Activated naive CD4-positive, alpha-beta T cell treated with anti-CD3 and anti-CD28 coated beads, Interleukin-2, amount 50 U/mL, for 72 hours (primary cell): Measurements from ENCODE around the gene PRR5L. TPM values are rescaled to one million over a fixed set of nuclear protein-coding genes. Genes with fewer than 3 reads are reported as not detected.
A peak's percentile ranks its signal among the peaks of the same experiment; 100 is the strongest.

ENCODE experiments used
- ATAC-seq, 2 donors: fragments of 150-1000 bp; cut with Tn5 transposase; 2 replicates each; pipeline ENCODE4 v1.10.0; 2021; ENCODE audit warnings: mild to moderate bottlenecking in 2 of 2, moderate library complexity in 2 of 2
- DNase-seq, 2 donors: peaks; one replicate each; pipeline ENCODE4 v3.0.0; 2021 to 2022; ENCODE audit warnings: low spot score in 2 of 2
- H3K27ac Mint-ChIP-seq, 2 donors: one replicate each; pipeline ENCODE4 v1.8.0; 2022; ENCODE audit warnings: mild to moderate bottlenecking in 2 of 2, mixed read lengths in 2 of 2
- H3K36me3 Mint-ChIP-seq, 2 donors: one replicate each; pipeline ENCODE4 v1.8.0; 2022; ENCODE audit warnings: mixed read lengths in 2 of 2
- H3K9me3 Mint-ChIP-seq, 2 donors: one replicate each; pipeline ENCODE4 v1.8.0; 2022; ENCODE audit warnings: mixed read lengths in 2 of 2
- total RNA-seq, 2 donors: library from RNA; stranded (reverse); gene quantifications; one replicate each; pipeline ENCODE4 v1.2.3, GENCODE V29; 2022

PRR5L gene
- total RNA-seq, 2 donors from 2014 or later: 2.3 to 46.9 TPM

GRCh38 chr11:36340897-36341296 lies 44.8 kb downstream of the PRR5L start:
- Mint-ChIP-seq H3K27ac (no peak overlapping the region), H3K36me3 (peaks cover 0 to 5% of the 10 kb centered on the region in 2 donors), H3K9me3 (no peaks in the 10 kb centered on the region)
- ATAC-seq: no peak
- no peak for DNase-seq

GRCh38 chr11:36341915-36342314 lies 45.8 kb downstream of the PRR5L start:
- Mint-ChIP-seq H3K9me3 (no peaks in the 10 kb centered on the region), H3K36me3 (peaks cover 0 to 5% of the 10 kb centered on the region in 2 donors), H3K27ac (no peak overlapping the region)
- DNase-seq (no peak), ATAC-seq (no peak)

GRCh38 chr11:36342327-36342726 lies 46.2 kb downstream of the PRR5L start:
- Mint-ChIP-seq H3K9me3 (no peaks in the 10 kb centered on the region), H3K27ac (no peak overlapping the region), H3K36me3 (peaks cover 0 to 5% of the 10 kb centered on the region in 2 donors)
- ATAC-seq (no peak), DNase-seq (no peak)

- DNase-seq (no peak), ATAC-seq (peak in 1 of 2 donors; percentile 89)
- Mint-ChIP-seq H3K36me3 (peaks cover 0 to 5% of the 10 kb centered on the region in 2 donors), H3K27ac (no peak overlapping the region), H3K9me3 (no peaks in the 10 kb centered on the region)
These were observed 47.3 kb downstream of the PRR5L start for GRCh38 chr11:36343436-36343835.

GRCh38 chr11:36345084-36345511 lies 49.0 kb downstream of the PRR5L start:
- Mint-ChIP-seq H3K9me3 (no peaks in the 10 kb centered on the region), H3K36me3 (no peaks in the 10 kb centered on the region), H3K27ac (no peak overlapping the region)
- DNase-seq (no peak), ATAC-seq (no peak)

- H3K9me3 Mint-ChIP-seq: no peaks in the 10 kb centered on the region
- no peaks in the 10 kb centered on the region for H3K36me3 Mint-ChIP-seq
- H3K27ac Mint-ChIP-seq: peak overlapping the region in 1 of 2 donors; percentile 24
- no peak for ATAC-seq
- no peak for DNase-seq
These were observed 49.5 kb downstream of the PRR5L start for GRCh38 chr11:36345535-36346141.

GRCh38 chr11:36346562-36347383 lies 50.7 kb downstream of the PRR5L start:
- no peaks in the 10 kb centered on the region for H3K36me3 Mint-ChIP-seq

GRCh38 chr11:36347384-36347906 lies 51.4 kb downstream of the PRR5L start:
- peak overlapping the region in 1 of 2 donors; percentile 33 for H3K27ac Mint-ChIP-seq

More at GRCh38 chr11:36346562-36347383, 50.7 kb downstream of the PRR5L start:
- Mint-ChIP-seq H3K9me3 (no peaks in the 10 kb centered on the region), H3K27ac (peak overlapping the region in 1 of 2 donors; percentile 33)
- DNase-seq: no peak
- peak in 1 of 2 donors; percentile 2 for ATAC-seq

GRCh38 chr11:36349351-36350136 lies 53.5 kb downstream of the PRR5L start:
- DNase-seq: no peak
- peak overlapping the region in 1 of 2 donors; percentile 31 for H3K27ac Mint-ChIP-seq
- no peaks in the 10 kb centered on the region for H3K36me3 Mint-ChIP-seq
- no peaks in the 10 kb centered on the region for H3K9me3 Mint-ChIP-seq
- peak in 1 of 2 donors; percentile 2 for ATAC-seq

More at GRCh38 chr11:36347384-36347906, 51.4 kb downstream of the PRR5L start:
- no peaks in the 10 kb centered on the region for H3K36me3 Mint-ChIP-seq
- DNase-seq (no peak), ATAC-seq (peak in 1 of 2 donors; percentile 4)
- H3K9me3 Mint-ChIP-seq: no peaks in the 10 kb centered on the region

GRCh38 chr11:36350137-36350513 lies 54.0 kb downstream of the PRR5L start:
- no peak overlapping the region for H3K27ac Mint-ChIP-seq
- no peaks in the 10 kb centered on the region for H3K9me3 Mint-ChIP-seq
- peak; percentile 7 to 63 for ATAC-seq
- DNase-seq: no peak
- H3K36me3 Mint-ChIP-seq: no peaks in the 10 kb centered on the region

- DNase-seq (peak in 1 of 2 donors; percentile 57), ATAC-seq (peak; percentile 70 to 86)
- H3K36me3 Mint-ChIP-seq: no peaks in the 10 kb centered on the region
- no peaks in the 10 kb centered on the region for H3K9me3 Mint-ChIP-seq
- peak overlapping the region in 1 of 2 donors; percentile 81 for H3K27ac Mint-ChIP-seq
These were observed 56.8 kb downstream of the PRR5L start for GRCh38 chr11:36352922-36353321.

GRCh38 chr11:36354221-36355003 lies 58.3 kb downstream of the PRR5L start:
- DNase-seq (no peak), ATAC-seq (peak; percentile 21 to 61)
- Mint-ChIP-seq H3K36me3 (no peaks in the 10 kb centered on the region), H3K27ac (peak overlapping the region in 1 of 2 donors; percentile 33), H3K9me3 (no peaks in the 10 kb centered on the region)

- H3K36me3 Mint-ChIP-seq: no peaks in the 10 kb centered on the region
- H3K9me3 Mint-ChIP-seq: no peaks in the 10 kb centered on the region
- DNase-seq: no peak
- H3K27ac Mint-ChIP-seq: peak overlapping the region in 1 of 2 donors; percentile 34
- ATAC-seq: no peak
These were observed 60.1 kb downstream of the PRR5L start for GRCh38 chr11:36356201-36356600.

GRCh38 chr11:36357831-36358230 lies 61.7 kb downstream of the PRR5L start:
- DNase-seq: no peak

GRCh38 chr11:36358436-36358835 lies 62.3 kb downstream of the PRR5L start:
- no peak overlapping the region for H3K27ac Mint-ChIP-seq
- H3K36me3 Mint-ChIP-seq: no peaks in the 10 kb centered on the region
- DNase-seq (no peak), ATAC-seq (no peak)
- H3K9me3 Mint-ChIP-seq: no peaks in the 10 kb centered on the region

More at GRCh38 chr11:36357831-36358230, 61.7 kb downstream of the PRR5L start:
- H3K9me3 Mint-ChIP-seq: no peaks in the 10 kb centered on the region
- no peak overlapping the region for H3K27ac Mint-ChIP-seq
- no peaks in the 10 kb centered on the region for H3K36me3 Mint-ChIP-seq
- ATAC-seq: no peak

- ATAC-seq (peak in 1 of 2 donors; percentile 37), DNase-seq (no peak)
- Mint-ChIP-seq H3K9me3 (no peaks in the 10 kb centered on the region), H3K36me3 (no peaks in the 10 kb centered on the region), H3K27ac (no peak overlapping the region)
These were observed 64.2 kb downstream of the PRR5L start for GRCh38 chr11:36360318-36360717.
